Uterus (tissue), 2 donors: ENCODE results near the gene KCNQ1.

ENCODE experiments used
- CTCF ChIP-seq, 4 experiments: fragments of 200-600 bp in 2 of 4; fragments of 450-650 bp in 2 of 4; sonication (generic) in 2 of 4; IDR thresholded peaks; one replicate each; pipeline ENCODE4 v1.5.1; 2016 to 2019; ENCODE audit warnings: antibody characterized with exemption in 4 of 4, mild to moderate bottlenecking in 2 of 4, moderate library complexity in 1 of 4
- POLR2A ChIP-seq, 2 donors: fragments of 450-650 bp; IDR thresholded peaks; one replicate each; pipeline ENCODE4 v1.6.1; 2016; ENCODE audit warnings: antibody characterized with exemption in 2 of 2, mild to moderate bottlenecking in 1 of 2, moderate library complexity in 1 of 2

GRCh38 chr11:2542406-2542805 lies 97.6 kb downstream of the KCNQ1 start:
- TF ChIP-seq CTCF (IDR thresholded peaks at IDR 0.05) (no peak), POLR2A (IDR thresholded peaks at IDR 0.05) (no peak)
